A549 (cell line): ENCODE measurements around the gene DUXB. TPM values are rescaled to one million over a fixed set of nuclear protein-coding genes. Genes with fewer than 3 reads are reported as not detected.

ENCODE experiments used
- ATAC-seq, 2 experiments: fragments of 200-7000 bp in 1 of 2; fragments of >200 bp in 1 of 2; cut with Nextera tagmentation in 1 of 2; cut with Tn5 transposase in 1 of 2; 3 replicates each; pipeline versions ENCODE4 v1.8.0 to v1.9.1; 2018 to 2020; ENCODE audit warnings: mild to moderate bottlenecking in 1 of 2, moderate library complexity in 1 of 2
- CTCF ChIA-PET: fragments of 300-600 bp; sonication (Branson Sonifier 250); formaldehyde crosslinking; extraction: SDS; loops from one replicate; lab custom pipeline; 2021; ENCODE audit warnings: antibody characterized with exemption, inconsistent platforms; lab: Yijun Ruan, JAX
- POLR2A ChIA-PET: fragments of 350-600 bp; formaldehyde crosslinking; extraction: SDS; loops from one replicate; lab custom pipeline; 2021; ENCODE audit warnings: antibody characterized with exemption, inconsistent platforms; lab: Yijun Ruan, JAX
- DNase-seq, 2 experiments: peaks; one replicate each; pipeline versions ENCODE4 v3.0.0 to v3.0.0-alpha.2; 2011 to 2016; ENCODE audit warnings: low read depth in 1 of 2, low spot score in 1 of 2
- FAIRE-seq: peaks from 2 replicates; lab custom pipeline; 2011; peaks lifted over from hg19 to GRCh38; lab: Jason Lieb, UNC
- H3K27ac ChIP-seq, 2 experiments: fragments of >200 bp; sonication (Bioruptor Twin); formaldehyde crosslinking; 3 replicates each; pipeline ENCODE4 v1.5.1; 2016 to 2017
- H3K4me1 ChIP-seq: fragments of >200 bp; sonication (Bioruptor Twin); formaldehyde crosslinking; 3 replicates; pipeline ENCODE4 v1.6.1; 2016
- H3K4me2 ChIP-seq: fragments of >200 bp; sonication (Bioruptor Twin); formaldehyde crosslinking; 3 replicates; pipeline ENCODE4 v1.6.1; 2016
- H3K4me3 ChIP-seq: fragments of >200 bp; sonication (Bioruptor Twin); formaldehyde crosslinking; 3 replicates; pipeline ENCODE4 v1.5.1; 2016
- H3K9me3 ChIP-seq: fragments of >200 bp; sonication (Bioruptor Twin); formaldehyde crosslinking; 3 replicates; pipeline ENCODE4 v1.6.1; 2016
- BCL3 ChIP-seq: fragments of >200 bp; sonication (Bioruptor Twin); formaldehyde crosslinking; IDR thresholded peaks from 3 replicates; pipeline ENCODE4 v1.6.1; 2016
- BHLHE40 ChIP-seq: IDR thresholded peaks from 2 replicates; pipeline ENCODE4 v1.6.1; 2012; ENCODE audit warnings: low read depth, low read length, inconsistent platforms
- CBX2 ChIP-seq: fragments of 200-600 bp; sonication (generic); IDR thresholded peaks from 2 replicates; pipeline ENCODE4 v1.6.1; 2016; ENCODE audit warnings: low read depth, mild to moderate bottlenecking, borderline replicate concordance
- E2F6 ChIP-seq: IDR thresholded peaks from 2 replicates; pipeline ENCODE4 v1.6.1; 2012; ENCODE audit warnings: low read depth, borderline replicate concordance
- EHF ChIP-seq: fragments of 250-450 bp; sonication (Bioruptor Pico); IDR thresholded peaks from 2 replicates; pipeline ENCODE4 v1.5.0; 2020; ENCODE audit warnings: mild to moderate bottlenecking
- FOSL2 ChIP-seq, 2 experiments: fragments of 450-650 bp in 1 of 2; fragments of >200 bp in 1 of 2; sonication (Bioruptor Twin) in 1 of 2; formaldehyde crosslinking; IDR thresholded peaks; 2 replicates each; pipeline versions ENCODE4 v1.5.0 to v1.6.1; 2016 to 2020; ENCODE audit warnings: mild to moderate bottlenecking in 1 of 2, moderate library complexity in 1 of 2
- GATA3 ChIP-seq: IDR thresholded peaks from 2 replicates; pipeline ENCODE4 v1.6.1; 2012; ENCODE audit warnings: borderline replicate concordance
- HDAC2 ChIP-seq: fragments of 200-600 bp; sonication (generic); IDR thresholded peaks from 2 replicates; pipeline ENCODE4 v1.6.1; 2016
- HES2 ChIP-seq: fragments of >200 bp; sonication (Bioruptor Twin); formaldehyde crosslinking; IDR thresholded peaks from 2 replicates; pipeline ENCODE4 v1.6.1; 2016
- HEYL ChIP-seq: fragments of 250-450 bp; sonication (Bioruptor Pico); IDR thresholded peaks from 2 replicates; pipeline ENCODE4 v1.8.0; 2021; ENCODE audit warnings: mild to moderate bottlenecking, moderate library complexity
- HOXB13 ChIP-seq: fragments of 250-450 bp; sonication (Bioruptor Pico); IDR thresholded peaks from 2 replicates; pipeline ENCODE4 v1.5.0; 2020; ENCODE audit warnings: low read depth, mild to moderate bottlenecking, moderate library complexity
- HOXB5 ChIP-seq: fragments of 250-450 bp; sonication (Bioruptor Pico); IDR thresholded peaks from 2 replicates; pipeline ENCODE4 v1.5.0; 2020; ENCODE audit warnings: mild to moderate bottlenecking, moderate library complexity
- JUNB ChIP-seq: fragments of >200 bp; sonication (Bioruptor Twin); formaldehyde crosslinking; IDR thresholded peaks from 2 replicates; pipeline ENCODE4 v1.6.1; 2016
- KDM1A ChIP-seq: fragments of 200-600 bp; sonication (generic); IDR thresholded peaks from 2 replicates; pipeline ENCODE4 v1.6.1; 2016; ENCODE audit warnings: low read depth, mild to moderate bottlenecking
- KDM5A ChIP-seq: fragments of 200-600 bp; sonication (generic); IDR thresholded peaks from 2 replicates; pipeline ENCODE4 v1.6.1; 2016; ENCODE audit warnings: antibody characterized with exemption, mild to moderate bottlenecking
- MAX ChIP-seq: IDR thresholded peaks from 2 replicates; pipeline ENCODE4 v1.6.1; 2012
- MAZ ChIP-seq: fragments of 150-350 bp; IDR thresholded peaks from 2 replicates; pipeline ENCODE4 v1.6.1; 2014; ENCODE audit warnings: antibody characterized with exemption, low read depth, low read length, borderline replicate concordance
- MYC ChIP-seq: IDR thresholded peaks from 2 replicates; pipeline ENCODE4 v1.6.1; 2012; ENCODE audit warnings: mild to moderate bottlenecking, inconsistent platforms, low read length, improper control_type of control experiment, borderline replicate concordance
- PBX3 ChIP-seq: IDR thresholded peaks from 2 replicates; pipeline ENCODE4 v1.6.1; 2012
- PHF8 ChIP-seq: fragments of 200-600 bp; sonication (generic); IDR thresholded peaks from 2 replicates; pipeline ENCODE4 v1.6.1; 2016; ENCODE audit warnings: low read depth, mild to moderate bottlenecking, antibody characterized with exemption, moderate library complexity, borderline replicate concordance
- POLR2AphosphoS2 ChIP-seq: conservative IDR thresholded peaks from 2 replicates; pipeline ENCODE4 v1.6.1; 2012; ENCODE audit warnings: low read length, improper control_type of control experiment, inconsistent platforms
- RAD21 ChIP-seq, 2 experiments: fragments of >200 bp in 1 of 2; sonication (Bioruptor Twin) in 1 of 2; formaldehyde crosslinking in 1 of 2; IDR thresholded peaks in 1 of 2; conservative IDR thresholded peaks in 1 of 2; 2 replicates in 1 of 2; 3 replicates in 1 of 2; pipeline ENCODE4 v1.6.1; 2012 to 2018; ENCODE audit warnings: inconsistent platforms in 1 of 2
- RARB ChIP-seq: fragments of 250-450 bp; sonication (Bioruptor Pico); IDR thresholded peaks from 2 replicates; pipeline ENCODE4 v1.8.0; 2021; ENCODE audit warnings: mild to moderate bottlenecking, moderate library complexity
- RCOR1 ChIP-seq: fragments of 150-350 bp; IDR thresholded peaks from 2 replicates; pipeline ENCODE4 v1.6.1; 2014; ENCODE audit warnings: antibody characterized with exemption, low read length, low read depth
- RNF2 ChIP-seq: fragments of 200-600 bp; sonication (generic); IDR thresholded peaks from 2 replicates; pipeline ENCODE4 v1.6.1; 2016; ENCODE audit warnings: low read depth, mild to moderate bottlenecking, antibody characterized with exemption, moderate library complexity, borderline replicate concordance
- SREBF2 ChIP-seq: fragments of 450-650 bp; IDR thresholded peaks from 2 replicates; pipeline ENCODE4 v1.6.1; 2014; ENCODE audit warnings: mild to moderate bottlenecking, moderate library complexity
- TP53 ChIP-seq: fragments of 250-450 bp; sonication (Bioruptor Pico); IDR thresholded peaks from 2 replicates; pipeline ENCODE4 v1.5.0; 2021; ENCODE audit warnings: mild to moderate bottlenecking, moderate library complexity
- USF2 ChIP-seq: fragments of 450-650 bp; IDR thresholded peaks from 2 replicates; pipeline ENCODE4 v1.6.1; 2014; ENCODE audit warnings: antibody characterized with exemption
- ZC3H11A ChIP-seq: fragments of 450-650 bp; IDR thresholded peaks from 2 replicates; pipeline ENCODE4 v1.6.1; 2014; ENCODE audit warnings: antibody characterized with exemption, mild to moderate bottlenecking
- ZNF302 ChIP-seq: fragments of 250-450 bp; sonication (Bioruptor Pico); IDR thresholded peaks from 2 replicates; pipeline ENCODE4 v1.9.0; 2021; ENCODE audit warnings: inconsistent platforms, mild to moderate bottlenecking, moderate library complexity
- WGBS: methylation state at CpG from one replicate; pipeline ENCODE4 v1.1.6; 2017; ENCODE audit errors: missing lambda C conversion rate; 5-methylcytosine and 5-hydroxymethylcytosine counted together
- polyA plus RNA-seq, 4 experiments: library from polyadenylated mRNA; depleted of rRNA in 3 of 4; stranded (reverse); fragments of >200 nt; fragmentation: RNase III in 1 of 4; extraction: RNeasy Plus Mini Kit Qiagen cat#74134 plus additional on column Dnase treatment in 1 of 4; gene quantifications; 2 replicates in 3 of 4; 3 replicates in 1 of 4; pipeline ENCODE4 v1.2.3, GENCODE V29; 2011 to 2017

Gene DUXB
- polyA plus RNA-seq, 2 of the 4 experiments (the other 2 are of a cell fraction) = not detected

- TF ChIP-seq KDM1A = no peak
- TF ChIP-seq HES2 = no peak
- TF ChIP-seq, all 56 proteins: peak for 0
Measured at GRCh38 chr16:75687361-75687760, 13.9 kb downstream of the DUXB start (continued).

- Histone ChIP-seq H3K4me2 (no peak overlapping the region), H3K4me1 (no peaks in the 10 kb centered on the region), H3K4me3 (no peak overlapping the region), H3K9me3 (0 out of 3 replicates have a peak, but pooled peaks cover 5% of the 10 kb centered on the region)
- no peak for FAIRE-seq
- CTCF ChIA-PET = no interaction called here
- POLR2A ChIA-PET = no interaction called here
- ATAC-seq = no peak
- no peak for DNase-seq
- TF ChIP-seq MAZ (no peak), RCOR1 (no peak), PHF8 (no peak), E2F6 (no peak), EHF (no peak), HOXB13 (CRISPR knock-in tag) (no peak), TP53 (CRISPR knock-in tag) (no peak), KDM5A (no peak), ZNF302 (CRISPR knock-in tag) (no peak), BCL3 (no peak), ZC3H11A (no peak), HDAC2 (no peak), SREBF2 (no peak), PBX3 (no peak), FOSL2 (IDR thresholded peaks at IDR 0.05) (no peak), FOSL2 (CRISPR knock-in tag; IDR thresholded peaks at IDR 0.05) (no peak), JUNB (no peak), RNF2 (no peak), MAX (no peak)
- TF ChIP-seq, all 56 proteins: peak for 0
- no peak overlapping the region for H3K27ac ChIP-seq
- WGBS = 69% methylated on average over 14 of the region's 14 CpGs
Measured at GRCh38 chr16:75682308-75682707, 19.0 kb downstream of the DUXB start.

- no peaks in the 10 kb centered on the region for H3K9me3 ChIP-seq
- DNase-seq = no peak
- ChIA-PET POLR2A (no interaction called here), CTCF (no interaction called here)
- H3K27ac ChIP-seq = no peak overlapping the region
- no peak for TF ChIP-seq RARB (CRISPR knock-in tag)
- TF ChIP-seq CBX2 = no peak
- TF ChIP-seq KDM1A = no peak
- no peak for TF ChIP-seq USF2
- no peak for TF ChIP-seq EHF
- TF ChIP-seq HOXB5 (CRISPR knock-in tag) = no peak
- no peak for TF ChIP-seq BHLHE40
- TF ChIP-seq HEYL (CRISPR knock-in tag) = no peak
- TF ChIP-seq HDAC2 = no peak
- no peak for TF ChIP-seq RAD21 (conservative IDR thresholded peaks at IDR 0.05 in 1 of 2, IDR thresholded peaks at IDR 0.05 in 1 of 2)
- no peak for TF ChIP-seq POLR2AphosphoS2
- no peak for TF ChIP-seq KDM5A
- TF ChIP-seq MYC = no peak
- no peak for TF ChIP-seq BCL3
- TF ChIP-seq GATA3 = no peak
- no peak for ATAC-seq
- H3K4me2 ChIP-seq = no peak overlapping the region
- FAIRE-seq = no peak
- H3K4me1 ChIP-seq = no peaks in the 10 kb centered on the region
- H3K4me3 ChIP-seq = no peak overlapping the region
- 64% methylated on average over 5 of the region's 5 CpGs for WGBS
Measured at GRCh38 chr16:75679366-75679765, 21.9 kb downstream of the DUXB start.
